Activated CD4-positive, alpha-beta T cell treated with anti-CD3 and anti-CD28 coated beads for 1 hour (primary cell): Measurements from ENCODE around the gene PGBD5.
A peak's percentile ranks its signal among the peaks of the same experiment; 100 is the strongest.
"Not testable (repeated sequence)": the region's sequence is repeated elsewhere in the genome, so short reads cannot be mapped to it uniquely, and the experiment has no call there.

Experiments used
- DNase-seq: peaks from one replicate; pipeline ENCODE4 v3.0.0-alpha.2; 2020

PGBD5 gene

GRCh38 chr1:230426246-230427093, at the start of gene PGBD5:
Gene PGBD5 (minus strand): TSS chr1:230426332. CDS start chr1:230425928, 404 bp downstream.
- DNase-seq = peak; percentile 14

- DNase-seq = not testable (repeated sequence)
Observed at GRCh38 chr1:230474924-230475323, 48.8 kb upstream of the PGBD5 start.

GRCh38 chr1:230470750-230471149, 44.6 kb upstream of the PGBD5 start:
- DNase-seq = not testable (repeated sequence)

GRCh38 chr1:230469271-230469670, 43.1 kb upstream of the PGBD5 start:
- no peak for DNase-seq

GRCh38 chr1:230465691-230466090, 39.6 kb upstream of the PGBD5 start:
- no peak for DNase-seq

GRCh38 chr1:230464671-230465070, 38.5 kb upstream of the PGBD5 start:
- DNase-seq = no peak

DNA sequence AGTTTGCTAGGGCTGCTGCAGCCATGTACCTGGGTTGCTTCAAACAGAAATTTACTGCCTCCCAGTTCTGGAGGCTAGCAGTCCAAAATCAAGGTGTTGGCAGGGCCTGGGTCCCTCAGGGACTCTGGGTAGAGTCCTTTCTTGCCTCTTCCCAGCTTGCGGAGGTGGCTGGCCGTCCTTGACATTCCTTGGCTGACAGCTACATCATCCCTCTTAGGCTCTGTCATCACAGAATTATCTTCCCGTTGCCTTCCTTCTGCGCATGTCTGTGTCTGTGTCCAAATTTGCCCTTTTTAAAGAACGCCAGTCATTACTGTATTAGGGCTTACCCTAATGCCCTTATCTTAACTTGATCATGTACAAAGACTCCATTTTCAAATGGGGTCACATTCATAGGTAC, 37.6 kb upstream of the PGBD5 start:
- DNase-seq = no peak

DNA sequence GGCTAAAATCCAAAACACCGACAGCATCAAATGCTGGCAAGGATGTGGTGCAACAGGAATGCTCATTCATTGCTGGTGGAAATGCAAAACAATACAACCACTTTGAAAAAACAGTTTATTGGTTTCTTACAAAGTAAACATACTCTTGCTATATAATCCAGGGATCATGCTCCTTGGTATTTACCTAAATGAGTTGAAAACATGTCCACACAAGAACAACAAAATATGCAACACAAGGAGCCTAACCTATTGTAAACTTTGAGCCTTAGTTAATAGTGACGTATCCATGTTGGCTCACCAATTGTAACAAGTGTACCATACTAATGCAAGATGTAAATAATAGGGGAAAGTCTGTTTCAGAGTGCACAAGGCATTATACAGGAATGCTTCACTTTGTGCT, 37.2 kb upstream of the PGBD5 start:
- DNase-seq = no peak

DNA sequence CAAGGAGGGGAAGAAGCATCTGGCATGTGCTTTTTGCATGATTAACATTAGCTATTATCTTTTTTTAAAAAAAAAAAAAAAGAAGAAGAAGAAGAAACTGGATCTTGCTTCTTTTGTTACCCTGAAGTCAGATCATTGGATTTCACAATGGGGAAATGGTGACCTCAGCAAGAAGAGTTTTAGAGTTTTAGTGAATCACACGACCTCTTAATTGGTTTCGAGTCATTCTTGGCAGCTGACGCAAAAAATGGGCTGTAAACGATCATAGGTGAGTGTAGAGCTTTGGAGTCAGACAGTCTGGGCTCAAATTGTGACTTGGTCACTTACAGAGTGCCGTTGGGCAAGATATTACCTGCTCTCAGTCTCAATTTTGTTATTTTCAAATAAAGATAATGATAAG, 33.3 kb upstream of the PGBD5 start:
- DNase-seq = no peak

GRCh38 chr1:230458509-230458908, 32.4 kb upstream of the PGBD5 start:
- no peak for DNase-seq

DNA sequence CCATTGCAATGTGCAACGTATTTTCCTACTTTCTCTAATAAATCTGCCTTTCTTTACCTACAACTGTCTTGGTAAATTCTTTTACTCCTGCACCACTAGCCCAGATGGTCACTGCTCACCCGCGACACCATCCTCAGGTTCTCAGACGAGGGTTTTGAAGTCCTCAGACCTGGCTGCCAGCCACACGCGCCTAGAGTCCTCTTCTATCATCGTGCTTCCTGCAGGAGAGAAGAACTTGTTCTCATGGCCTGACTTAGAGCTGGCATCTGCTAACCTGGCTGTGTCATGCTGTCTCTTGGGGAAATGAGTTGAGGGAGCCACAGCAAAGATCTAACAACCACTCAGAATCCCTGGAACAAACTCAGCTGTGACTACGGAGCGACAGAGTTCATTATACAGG, 30.3 kb upstream of the PGBD5 start:
- no peak for DNase-seq

DNA sequence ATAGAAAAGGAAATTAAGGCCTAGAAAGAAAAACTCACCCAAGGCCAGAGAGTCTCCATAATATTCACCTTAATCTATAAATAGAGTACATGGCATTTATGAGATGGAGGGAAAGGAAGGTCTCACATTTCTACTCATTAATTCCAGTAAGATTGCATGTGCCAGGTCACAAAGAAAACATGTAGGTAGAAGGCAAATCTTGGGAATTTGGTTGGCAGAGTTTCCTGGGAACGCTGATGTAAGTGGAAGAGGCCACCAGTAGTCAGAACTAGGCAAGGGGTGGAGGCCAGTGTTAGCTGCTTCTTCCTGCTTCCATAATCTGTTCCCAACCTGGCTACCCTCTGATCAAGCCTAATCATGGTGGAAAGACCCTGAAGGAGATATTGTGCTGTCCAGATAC, 29.2 kb upstream of the PGBD5 start:
- no peak for DNase-seq

DNA sequence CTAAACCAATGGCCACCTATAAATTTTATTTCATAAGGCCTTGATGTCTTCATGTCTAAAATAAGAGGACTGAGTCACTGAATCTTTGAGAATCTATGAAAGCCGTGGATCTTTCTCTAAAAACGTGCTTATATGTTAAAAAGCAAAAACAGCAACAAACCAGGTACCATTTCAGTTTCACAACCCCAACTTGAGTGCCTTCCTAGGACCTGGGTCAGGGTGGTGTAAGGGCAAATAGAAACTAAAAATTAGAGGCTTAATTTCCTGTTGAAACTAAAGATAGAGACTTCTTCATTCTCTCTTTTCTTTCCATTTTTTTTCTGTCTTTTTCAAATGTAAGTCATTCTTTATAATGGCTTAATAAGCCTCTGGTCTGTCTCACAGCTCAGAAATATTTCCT, 27.2 kb upstream of the PGBD5 start:
- no peak for DNase-seq

DNA sequence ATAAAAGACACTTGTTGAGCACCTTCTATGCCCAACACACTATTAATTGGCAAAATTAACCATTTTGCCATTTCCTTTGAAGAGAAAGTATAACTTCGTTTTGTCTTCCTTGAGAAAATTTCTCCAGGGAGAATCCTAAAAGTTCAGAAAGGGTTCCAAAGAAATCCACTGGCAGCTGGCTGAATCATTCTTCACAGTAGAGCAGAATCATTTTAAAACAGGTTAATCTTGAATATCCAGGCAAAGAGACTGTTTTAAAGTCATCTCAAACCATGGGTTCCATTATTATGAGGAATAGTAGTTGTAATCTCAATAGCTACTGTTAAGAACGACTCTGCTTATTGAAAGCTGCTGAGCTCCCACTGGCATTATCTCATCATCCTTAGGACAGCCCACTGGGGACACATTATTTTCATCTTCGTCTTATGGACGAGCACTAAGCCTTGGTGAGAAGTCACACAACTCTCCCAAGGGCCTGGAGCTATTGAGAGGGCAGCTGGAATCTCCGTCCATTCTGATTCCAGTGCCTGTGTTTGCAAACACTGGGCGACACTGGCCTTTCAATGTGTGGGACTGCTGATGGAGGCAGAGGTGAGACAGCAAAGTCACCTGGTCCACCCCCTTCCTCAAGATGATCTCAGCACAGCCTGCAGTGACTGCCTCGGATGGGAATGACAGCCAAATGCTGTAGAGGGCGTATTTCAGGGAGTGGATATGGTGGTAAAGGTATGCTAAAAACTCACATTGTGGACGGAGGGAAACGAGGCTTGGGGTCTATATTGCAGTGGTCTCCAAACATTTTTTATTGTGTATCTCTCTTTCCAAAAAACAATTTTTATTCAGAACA, 15.3 kb upstream of the PGBD5 start:
- no peak for DNase-seq

GRCh38 chr1:230435108-230435507, 9.0 kb upstream of the PGBD5 start:
- no peak for DNase-seq

DNA sequence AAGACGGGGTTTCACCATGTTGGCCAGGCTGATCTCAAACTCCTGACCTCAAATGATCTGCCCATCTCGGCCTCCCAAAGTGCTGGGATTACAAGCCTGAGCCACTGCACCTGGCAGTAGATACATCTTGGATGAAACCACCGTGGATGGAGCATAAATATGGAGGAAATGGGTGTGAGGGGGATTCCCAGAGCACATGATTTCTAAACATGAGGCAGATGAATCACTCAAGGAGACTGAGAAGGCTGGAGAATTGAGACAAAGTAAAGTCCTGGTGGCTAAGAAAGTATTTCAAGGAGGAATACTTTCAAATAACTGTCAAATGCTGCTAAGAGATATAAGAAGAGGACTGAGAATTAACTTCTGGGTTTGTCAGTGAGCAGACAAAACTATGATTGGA, 5.4 kb upstream of the PGBD5 start:
- DNase-seq = no peak

DNA sequence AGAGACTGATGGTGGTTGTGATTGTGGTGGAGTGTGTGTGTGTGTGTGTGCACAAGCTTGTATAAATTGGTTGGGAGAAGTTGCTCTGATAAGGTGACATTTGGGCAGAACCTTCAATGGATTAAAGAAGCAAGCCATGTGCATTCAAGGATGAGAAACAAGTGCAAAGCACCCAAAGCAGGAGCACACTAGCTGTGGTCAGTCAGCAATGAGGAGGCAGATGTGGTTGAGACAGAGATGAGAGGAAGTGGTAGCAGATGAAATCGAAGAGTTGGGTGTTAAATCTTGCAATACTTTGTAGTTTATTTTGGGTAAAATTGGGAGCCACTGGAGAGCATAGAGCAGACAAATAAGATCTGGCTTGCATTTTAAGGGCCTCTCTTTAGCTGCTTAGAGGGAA, 4.4 kb upstream of the PGBD5 start:
- no peak for DNase-seq

- no peak for DNase-seq
Observed at GRCh38 chr1:230429067-230429735, 3.1 kb upstream of the PGBD5 start.

DNA sequence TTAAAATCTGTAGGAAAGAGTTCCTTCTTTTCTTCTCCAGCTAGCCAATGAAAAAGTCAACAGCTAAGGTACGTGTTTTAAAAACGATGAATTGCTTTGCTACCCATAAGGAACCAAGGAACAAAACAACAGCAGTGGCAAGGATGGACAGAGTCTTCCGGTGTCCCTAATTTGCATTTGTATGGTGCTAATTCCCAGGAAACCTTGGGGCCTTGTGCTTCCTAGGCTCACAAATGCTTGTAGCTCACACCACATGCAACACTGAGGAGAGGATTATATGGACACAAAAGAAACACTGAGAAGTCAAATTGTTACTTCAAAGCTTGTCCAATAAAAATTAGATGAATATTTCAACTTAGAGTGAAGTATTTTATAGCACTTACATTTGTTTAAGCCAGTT, 1.8 kb upstream of the PGBD5 start:
- DNase-seq = no peak

- DNase-seq = no peak
Observed at GRCh38 chr1:230427094-230427876, 1.2 kb upstream of the PGBD5 start.

DNA sequence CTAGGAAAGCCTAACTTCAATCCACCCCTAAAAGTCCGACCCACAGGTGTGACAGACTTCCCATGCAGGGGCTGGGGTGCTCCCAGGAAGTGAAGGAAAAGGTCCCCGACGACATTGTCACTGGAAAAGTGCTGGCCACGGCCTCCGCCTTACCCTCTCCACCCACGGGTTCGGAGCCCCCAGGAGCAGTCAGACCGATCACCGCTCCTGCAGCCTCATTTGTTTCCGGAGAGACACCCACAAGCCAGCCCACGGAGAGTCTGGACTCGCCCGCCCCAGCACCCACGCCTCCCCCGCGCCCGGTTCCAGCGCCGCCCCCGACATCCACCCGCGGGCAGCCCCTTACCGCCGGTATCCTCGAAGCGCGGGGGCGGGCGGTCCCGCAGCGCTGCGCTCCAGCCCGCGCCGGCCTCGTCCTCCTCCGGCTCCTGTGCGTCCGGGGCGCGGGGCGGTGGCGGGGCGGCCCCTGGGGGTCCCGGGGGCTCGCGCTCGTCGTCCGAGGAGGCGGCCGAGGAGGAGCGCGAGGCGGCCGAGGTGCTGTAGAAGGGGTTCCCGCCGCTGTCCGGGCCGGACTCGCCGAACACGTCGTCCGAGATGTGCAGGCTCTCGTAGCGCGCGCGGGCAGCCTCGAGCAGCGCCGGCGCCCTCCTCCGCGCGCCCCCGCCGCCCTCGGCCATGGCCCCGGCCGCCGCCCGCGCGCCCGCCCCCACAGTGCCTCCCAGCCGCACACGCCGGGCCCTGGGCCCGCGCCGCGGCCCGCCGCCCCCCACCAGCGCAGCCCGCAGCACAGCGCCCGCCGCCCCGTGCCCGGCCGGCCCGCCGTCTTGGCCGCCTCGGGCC, 660 bp downstream of the PGBD5 start:
- no peak for DNase-seq
